Gastrocnemius medialis (tissue), 4 donors: ENCODE results near the gene PHB1.

ENCODE experiments used
- CTCF ChIP-seq, 5 experiments: fragments of 450-650 bp in 3 of 5; fragments of 200-600 bp in 2 of 5; sonication (generic) in 2 of 5; IDR thresholded peaks in 4 of 5; conservative IDR thresholded peaks in 1 of 5; 1 replicate in 4 of 5; 2 replicates in 1 of 5; pipeline ENCODE4 v1.5.1; 2016 to 2019; ENCODE audit warnings: antibody characterized with exemption in 5 of 5, mild to moderate bottlenecking in 3 of 5, moderate library complexity in 3 of 5
- POLR2A ChIP-seq, 2 donors: fragments of 450-650 bp; IDR thresholded peaks; one replicate each; pipeline ENCODE4 v1.6.1; 2017; ENCODE audit warnings: antibody characterized with exemption in 2 of 2, mild to moderate bottlenecking in 2 of 2, moderate library complexity in 2 of 2

GRCh38 chr17:49387498-49388289 is 27.0 kb downstream of the PHB1 start:
- no peak for TF ChIP-seq CTCF (IDR thresholded peaks at IDR 0.05 in 4 of 5, conservative IDR thresholded peaks at IDR 0.05 in 1 of 5)
- TF ChIP-seq POLR2A (IDR thresholded peaks at IDR 0.05), result no peak
